Sigmoid colon (tissue), 3 donors: ENCODE results near the gene LRRC47.

Experiments
- CTCF ChIP-seq, 4 experiments: fragments of 450-650 bp in 3 of 4; fragments of 200-600 bp in 1 of 4; IDR thresholded peaks; one replicate each; pipeline ENCODE4 v1.5.1; 2016 to 2019; ENCODE audit warnings: antibody characterized with exemption in 4 of 4, mild to moderate bottlenecking in 3 of 4, moderate library complexity in 2 of 4
- POLR2A ChIP-seq, 2 donors: fragments of 450-650 bp; IDR thresholded peaks; one replicate each; pipeline ENCODE4 v1.6.1; 2016; ENCODE audit warnings: antibody characterized with exemption in 2 of 2, mild to moderate bottlenecking in 2 of 2, moderate library complexity in 2 of 2

GRCh38 chr1:3772027-3772714 is 24.1 kb downstream of the LRRC47 start:
- no peak for TF ChIP-seq CTCF (IDR thresholded peaks at IDR 0.05)
- no peak for TF ChIP-seq POLR2A (IDR thresholded peaks at IDR 0.05)
